KOPT-K1 (cell line): Measurements from ENCODE around the gene GANC.
"Not testable (repeated sequence)": the region's sequence is repeated elsewhere in the genome, so short reads cannot be mapped to it uniquely, and the experiment has no call there.

Source experiments
- H3K27ac ChIP-seq: fragments of 200-600 bp; sonication (generic); 2 replicates; pipeline ENCODE4 v1.5.1; 2016; ENCODE audit warnings: antibody characterized with exemption, mild to moderate bottlenecking, low read depth, low read length; ENCODE audit not compliant: poor library complexity, severe bottlenecking
- H3K36me3 ChIP-seq: fragments of 200-600 bp; sonication (generic); 2 replicates; pipeline ENCODE4 v1.5.1; 2017; ENCODE audit warnings: antibody characterized with exemption, mild to moderate bottlenecking, low read length, moderate library complexity; ENCODE audit not compliant: insufficient read depth
- H3K9me3 ChIP-seq: fragments of 200-600 bp; sonication (generic); 2 replicates; pipeline ENCODE4 v1.5.1; 2017; ENCODE audit warnings: antibody characterized with exemption, low read length, mild to moderate bottlenecking; ENCODE audit not compliant: insufficient read depth, poor library complexity, severe bottlenecking

The GANC gene

GRCh38 chr15:42272939-42273899, at the start of gene GANC, which contains the start of gene TMEM87A:
GANC (plus strand) TSS chr15:42273201; CDS start chr15:42274482, 1,281 bp downstream.
TMEM87A (minus strand) TSS chr15:42273433; CDS start chr15:42273398, 35 bp downstream.
- Histone ChIP-seq H3K36me3 (peaks cover 27% of the 10 kb centered on the region), H3K27ac (peak within 1 kb of the TSS; percentile 94), H3K9me3 (no peaks in the 10 kb centered on the region)

GRCh38 chr15:42226648-42227047, 46.4 kb upstream of the GANC start:
- H3K9me3 ChIP-seq = no peaks in the 10 kb centered on the region
- no peak overlapping the region for H3K27ac ChIP-seq
- peaks cover 97% of the 10 kb centered on the region for H3K36me3 ChIP-seq

GRCh38 chr15:42228036-42228435, 45.0 kb upstream of the GANC start:
- Histone ChIP-seq H3K36me3 (peaks cover 98% of the 10 kb centered on the region), H3K9me3 (no peaks in the 10 kb centered on the region), H3K27ac (no peak overlapping the region)

- not testable (repeated sequence) for H3K27ac ChIP-seq, H3K9me3 ChIP-seq
- H3K36me3 ChIP-seq = peaks cover 98% of the 10 kb centered on the region
Observed at GRCh38 chr15:42228981-42229380, 44.0 kb upstream of the GANC start.

- Histone ChIP-seq H3K27ac (no peak overlapping the region), H3K36me3 (peaks cover 97% of the 10 kb centered on the region), H3K9me3 (no peaks in the 10 kb centered on the region)
Observed at GRCh38 chr15:42231088-42231487, 41.9 kb upstream of the GANC start.

- H3K9me3 ChIP-seq = no peaks in the 10 kb centered on the region
- peaks cover 97% of the 10 kb centered on the region for H3K36me3 ChIP-seq
- no peak overlapping the region for H3K27ac ChIP-seq
Observed at GRCh38 chr15:42232606-42233005, 40.4 kb upstream of the GANC start.

GRCh38 chr15:42233107-42233506, 39.9 kb upstream of the GANC start:
- no peaks in the 10 kb centered on the region for H3K9me3 ChIP-seq
- H3K27ac ChIP-seq = no peak overlapping the region
- H3K36me3 ChIP-seq = peaks cover 97% of the 10 kb centered on the region

GRCh38 chr15:42239528-42240182, 33.3 kb upstream of the GANC start:
- H3K27ac ChIP-seq = no peak overlapping the region
- H3K9me3 ChIP-seq = no peaks in the 10 kb centered on the region
- H3K36me3 ChIP-seq = peaks cover 76% of the 10 kb centered on the region

GRCh38 chr15:42240823-42241222, 32.2 kb upstream of the GANC start:
- peaks cover 65% of the 10 kb centered on the region for H3K36me3 ChIP-seq
- no peak overlapping the region for H3K27ac ChIP-seq

GRCh38 chr15:42253300-42253699, 19.7 kb upstream of the GANC start:
- Histone ChIP-seq H3K9me3 (peaks cover 16% of the 10 kb centered on the region), H3K36me3 (peaks cover 59% of the 10 kb centered on the region), H3K27ac (no peak overlapping the region)

More at GRCh38 chr15:42240823-42241222, 32.2 kb upstream of the GANC start:
- H3K9me3 ChIP-seq = no peaks in the 10 kb centered on the region

- Histone ChIP-seq H3K27ac (no peak overlapping the region), H3K9me3 (no peaks in the 10 kb centered on the region), H3K36me3 (peaks cover 93% of the 10 kb centered on the region)
Observed at GRCh38 chr15:42264795-42265194, 8.2 kb upstream of the GANC start.

GRCh38 chr15:42267286-42267685, 5.7 kb upstream of the GANC start:
- H3K9me3 ChIP-seq = no peaks in the 10 kb centered on the region
- H3K27ac ChIP-seq = no peak overlapping the region
- H3K36me3 ChIP-seq = peaks cover 85% of the 10 kb centered on the region

- Histone ChIP-seq H3K27ac (no peak overlapping the region), H3K9me3 (no peaks in the 10 kb centered on the region), H3K36me3 (peaks cover 53% of the 10 kb centered on the region)
Observed at GRCh38 chr15:42270551-42270950, 2.5 kb upstream of the GANC start.

GRCh38 chr15:42270996-42271395, 2.0 kb upstream of the GANC start:
- H3K27ac ChIP-seq = no peak overlapping the region
- peaks cover 49% of the 10 kb centered on the region for H3K36me3 ChIP-seq
- H3K9me3 ChIP-seq = no peaks in the 10 kb centered on the region

GRCh38 chr15:42273900-42274701, 1.1 kb downstream of the GANC start:
- H3K9me3 ChIP-seq = no peaks in the 10 kb centered on the region
- H3K36me3 ChIP-seq = peaks cover 19% of the 10 kb centered on the region
- peak overlapping the region; percentile 94 for H3K27ac ChIP-seq
